ENCODE data around the gene BBX.
A peak's percentile ranks its signal among the peaks of the same experiment; 100 is the strongest.
"Not testable (repeated sequence)": the region's sequence is repeated elsewhere in the genome, so short reads cannot be mapped to it uniquely, and the experiment has no call there.

The BBX gene

GRCh38 chr3:107689355-107689754 lies 166.6 kb downstream of the BBX start:
- FAIRE-seq = no peak

- peak; percentile 76 for FAIRE-seq
Measured at GRCh38 chr3:107690522-107691138, 167.9 kb downstream of the BBX start.

GRCh38 chr3:107691984-107692383 lies 169.2 kb downstream of the BBX start:
- FAIRE-seq = not testable (repeated sequence)

- FAIRE-seq = not testable (repeated sequence)
Measured at GRCh38 chr3:107697348-107697747, 174.6 kb downstream of the BBX start.

GRCh38 chr3:107697855-107698254 lies 175.1 kb downstream of the BBX start:
- FAIRE-seq = not testable (repeated sequence)

GRCh38 chr3:107699682-107700081 lies 176.9 kb downstream of the BBX start:
- FAIRE-seq = no peak

GRCh38 chr3:107701299-107701698 lies 178.5 kb downstream of the BBX start:
- FAIRE-seq = no peak

GRCh38 chr3:107704477-107704876 lies 181.7 kb downstream of the BBX start:
- FAIRE-seq = no peak

GRCh38 chr3:107705046-107705445 lies 182.3 kb downstream of the BBX start:
- no peak for FAIRE-seq

GRCh38 chr3:107710851-107711250 lies 188.1 kb downstream of the BBX start:
- FAIRE-seq = no peak

GRCh38 chr3:107716734-107717133 lies 194.0 kb downstream of the BBX start:
- FAIRE-seq = peak; percentile 4

GRCh38 chr3:107718547-107718946 lies 195.8 kb downstream of the BBX start:
- no peak for FAIRE-seq

GRCh38 chr3:107727102-107727501 lies 204.3 kb downstream of the BBX start:
- no peak for FAIRE-seq

- FAIRE-seq = no peak
Measured at GRCh38 chr3:107729686-107730085, 206.9 kb downstream of the BBX start.

- FAIRE-seq = no peak
Measured at GRCh38 chr3:107734317-107734716, 211.6 kb downstream of the BBX start.

- FAIRE-seq = peak; percentile 8
Measured at GRCh38 chr3:107737914-107738313, 215.2 kb downstream of the BBX start.

GRCh38 chr3:107738486-107739183 lies 215.9 kb downstream of the BBX start:
- no peak for FAIRE-seq

GRCh38 chr3:107739227-107739626 lies 216.5 kb downstream of the BBX start:
- FAIRE-seq = no peak

GRCh38 chr3:107740992-107741896 lies 218.5 kb downstream of the BBX start:
- peak; percentile 91 for FAIRE-seq

- FAIRE-seq = no peak
Measured at GRCh38 chr3:107745354-107745753, 222.6 kb downstream of the BBX start.

- FAIRE-seq = no peak
Measured at GRCh38 chr3:107752202-107752990, 229.6 kb downstream of the BBX start.

- FAIRE-seq = no peak
Measured at GRCh38 chr3:107753494-107753893, 230.7 kb downstream of the BBX start.

- FAIRE-seq = no peak
Measured at GRCh38 chr3:107753976-107754375, 231.2 kb downstream of the BBX start.

Data from endometrium (tissue), 2 donors.